Thymus (tissue), 11 donors: ENCODE data around the gene MLN. TPM values are rescaled to one million over a fixed set of nuclear protein-coding genes. Genes with fewer than 3 reads are reported as not detected.

Experiments used
- DNase-seq, 9 donors: peaks; one replicate each; pipeline ENCODE4 v3.0.0-alpha.2; 2013; ENCODE audit warnings: low spot score in 9 of 9, low read depth in 6 of 9, missing footprints in 1 of 9
- H3K27ac ChIP-seq, 2 donors: one replicate each; pipeline ENCODE4 v1.5.1; 2013; ENCODE audit warnings: control low read depth in 1 of 2, low read depth in 1 of 2, low read length in 1 of 2, mild to moderate bottlenecking in 1 of 2, moderate library complexity in 1 of 2
- H3K27me3 ChIP-seq, 2 donors: one replicate each; pipeline ENCODE4 v1.5.1; 2013; ENCODE audit warnings: low read length in 1 of 2; ENCODE audit not compliant: control insufficient read depth in 2 of 2, insufficient read depth in 1 of 2
- H3K36me3 ChIP-seq, 2 donors: one replicate each; pipeline ENCODE4 v1.5.1; 2013; ENCODE audit warnings: low read length in 1 of 2, mild to moderate bottlenecking in 1 of 2, moderate library complexity in 1 of 2; ENCODE audit not compliant: control insufficient read depth in 2 of 2, insufficient read depth in 2 of 2
- H3K4me1 ChIP-seq, 2 donors: one replicate each; pipeline ENCODE4 v1.5.1; 2013; ENCODE audit warnings: low read length in 2 of 2; ENCODE audit not compliant: control insufficient read depth in 2 of 2, insufficient read depth in 2 of 2
- H3K4me3 ChIP-seq, 2 donors: one replicate each; pipeline ENCODE4 v1.5.1; 2013; ENCODE audit warnings: low read length in 2 of 2, control low read depth in 1 of 2, mild to moderate bottlenecking in 1 of 2
- H3K9me3 ChIP-seq, 2 donors: one replicate each; pipeline ENCODE4 v1.5.1; 2013; ENCODE audit warnings: low read length in 1 of 2, mild to moderate bottlenecking in 1 of 2; ENCODE audit not compliant: control insufficient read depth in 2 of 2, insufficient read depth in 1 of 2
- WGBS: extraction: QIAGEN DNeasy Blood & Tissue Kit; methylation state at CpG from one replicate; pipeline ENCODE4 v1.1.7; 2013; 5-methylcytosine and 5-hydroxymethylcytosine counted together
- polyA plus RNA-seq: library from polyadenylated mRNA; stranded (reverse); fragments of 200-250 nt; gene quantifications from one replicate; pipeline ENCODE4 v1.2.3, GENCODE V29; 2013
- total RNA-seq: library from RNA; stranded (reverse); fragments of 120-200 nt; gene quantifications from one replicate; pipeline ENCODE4 v1.2.4, GENCODE V29; 2013
- donor health status: healthy.

MLN gene
- total and polyA plus RNA-seq, 2 donors, result 0.61 to 8.7 TPM

- no peaks in the 10 kb centered on the region for H3K4me1 ChIP-seq
- no peaks in the 10 kb centered on the region for H3K36me3 ChIP-seq
- WGBS, result 95% methylated on average over 2 of the region's 2 CpGs
- no peaks in the 10 kb centered on the region for H3K9me3 ChIP-seq
- H3K27me3 ChIP-seq, result peaks cover under 1 to 26% of the 10 kb centered on the region in 2 donors
- no peak overlapping the region for H3K27ac ChIP-seq
- no peak overlapping the region for H3K4me3 ChIP-seq
- DNase-seq, result no peak
Observed at GRCh38 chr6:33846226-33846625, 42.4 kb upstream of the MLN start.

- H3K36me3 ChIP-seq, result no peaks in the 10 kb centered on the region
- WGBS, result 57% methylated on average over 4 of the region's 4 CpGs
Observed at GRCh38 chr6:33845031-33845745, 41.4 kb upstream of the MLN start.

GRCh38 chr6:33843131-33844121 lies 39.6 kb upstream of the MLN start:
- no peak for DNase-seq
- H3K9me3 ChIP-seq, result no peaks in the 10 kb centered on the region
- WGBS, result 90% methylated on average over 24 of the region's 24 CpGs
- H3K4me3 ChIP-seq, result no peak overlapping the region
- H3K36me3 ChIP-seq, result no peaks in the 10 kb centered on the region
- peaks cover 3 to 17% of the 10 kb centered on the region in 2 donors for H3K4me1 ChIP-seq
- peaks cover 0 to 7% of the 10 kb centered on the region in 2 donors for H3K27me3 ChIP-seq
- no peak overlapping the region for H3K27ac ChIP-seq

More at GRCh38 chr6:33845031-33845745, 41.4 kb upstream of the MLN start:
- H3K9me3 ChIP-seq, result no peaks in the 10 kb centered on the region
- peaks cover 0 to 18% of the 10 kb centered on the region in 2 donors for H3K27me3 ChIP-seq
- no peak overlapping the region for H3K4me3 ChIP-seq
- peaks cover 0 to 6% of the 10 kb centered on the region in 2 donors for H3K4me1 ChIP-seq
- no peak for DNase-seq
- H3K27ac ChIP-seq, result no peak overlapping the region

- H3K4me3 ChIP-seq, result no peak overlapping the region
- no peak overlapping the region for H3K27ac ChIP-seq
- H3K36me3 ChIP-seq, result no peaks in the 10 kb centered on the region
- WGBS, result 99% methylated on average over 4 of the region's 4 CpGs
- peaks cover 0 to 5% of the 10 kb centered on the region in 2 donors for H3K9me3 ChIP-seq
- H3K4me1 ChIP-seq, result peaks cover 3 to 20% of the 10 kb centered on the region in 2 donors
- no peak for DNase-seq
- H3K27me3 ChIP-seq, result peaks cover 0 to 4% of the 10 kb centered on the region in 2 donors
Observed at GRCh38 chr6:33841868-33842267, 38.1 kb upstream of the MLN start.

GRCh38 chr6:33841070-33841469 lies 37.3 kb upstream of the MLN start:
- WGBS, result 95% methylated on average over 3 of the region's 3 CpGs
- DNase-seq, result no peak
- H3K4me3 ChIP-seq, result no peak overlapping the region
- peaks cover 0 to 6% of the 10 kb centered on the region in 2 donors for H3K9me3 ChIP-seq
- peaks cover 0 to 4% of the 10 kb centered on the region in 2 donors for H3K27me3 ChIP-seq
- no peaks in the 10 kb centered on the region for H3K36me3 ChIP-seq
- H3K27ac ChIP-seq, result no peak overlapping the region
- peaks cover 3 to 20% of the 10 kb centered on the region in 2 donors for H3K4me1 ChIP-seq

GRCh38 chr6:33840048-33840926 lies 36.5 kb upstream of the MLN start:
- Histone ChIP-seq H3K27me3 (no peaks in the 10 kb centered on the region), H3K4me1 (peaks cover 3 to 20% of the 10 kb centered on the region in 2 donors), H3K27ac (no peak overlapping the region), H3K36me3 (no peaks in the 10 kb centered on the region), H3K4me3 (no peak overlapping the region), H3K9me3 (peaks cover 0 to 6% of the 10 kb centered on the region in 2 donors)
- DNase-seq, result peak in 5 of 9 donors; percentile 2 to 57 (median 28)
- 58% methylated on average over 12 of the region's 12 CpGs for WGBS

GRCh38 chr6:33839399-33840047 lies 35.7 kb upstream of the MLN start:
- DNase-seq, result no peak
- H3K27ac ChIP-seq, result no peak overlapping the region
- WGBS, result 62% methylated on average over 11 of the region's 11 CpGs

GRCh38 chr6:33838983-33839382 lies 35.2 kb upstream of the MLN start:
- no peak for DNase-seq
- 90% methylated on average over 10 of the region's 10 CpGs for WGBS
- Histone ChIP-seq H3K36me3 (no peaks in the 10 kb centered on the region), H3K9me3 (peaks cover 0 to 6% of the 10 kb centered on the region in 2 donors), H3K4me3 (no peak overlapping the region), H3K27me3 (peaks cover 0 to 2% of the 10 kb centered on the region in 2 donors), H3K27ac (no peak overlapping the region), H3K4me1 (peaks cover 3 to 20% of the 10 kb centered on the region in 2 donors)

More at GRCh38 chr6:33839399-33840047, 35.7 kb upstream of the MLN start:
- peaks cover 0 to 2% of the 10 kb centered on the region in 2 donors for H3K27me3 ChIP-seq
- no peaks in the 10 kb centered on the region for H3K36me3 ChIP-seq
- H3K4me3 ChIP-seq, result no peak overlapping the region
- peaks cover 3 to 20% of the 10 kb centered on the region in 2 donors for H3K4me1 ChIP-seq
- peaks cover 0 to 6% of the 10 kb centered on the region in 2 donors for H3K9me3 ChIP-seq
